Limb (tissue), 2 donors: ENCODE data around the gene PRKG1.
"Not testable (repeated sequence)": the region's sequence is repeated elsewhere in the genome, so short reads cannot be mapped to it uniquely, and the experiment has no call there.

ENCODE experiments used
- DNase-seq, 2 donors: peaks; one replicate each; pipeline ENCODE4 v3.0.0-alpha.2; 2016; ENCODE audit errors: extremely low spot score in 2 of 2

PRKG1 gene

DNA sequence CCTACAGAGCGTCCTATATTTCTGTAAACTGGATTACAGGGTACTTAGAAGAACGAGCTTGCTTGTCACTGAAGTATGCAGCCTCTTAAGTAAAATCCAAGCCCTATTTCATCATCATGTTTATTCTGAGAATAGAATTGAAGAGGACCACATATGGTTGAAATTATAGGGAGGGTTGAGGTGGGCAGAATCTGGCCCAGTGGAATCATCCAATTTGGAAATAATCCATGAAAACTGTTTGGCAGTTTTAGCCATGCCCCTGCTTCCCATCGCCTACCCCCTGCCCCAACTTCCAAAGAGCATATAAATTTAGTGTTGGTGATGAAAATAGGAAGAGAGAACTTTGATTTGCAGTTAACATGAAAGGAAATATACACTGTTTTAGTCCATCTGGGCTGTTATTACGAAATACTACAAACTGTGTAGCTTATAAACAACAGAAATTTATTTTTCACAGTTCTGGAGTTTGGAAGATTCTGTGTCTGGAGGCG is 150.4 kb downstream of the PRKG1 start:
- DNase-seq, result no peak

DNA sequence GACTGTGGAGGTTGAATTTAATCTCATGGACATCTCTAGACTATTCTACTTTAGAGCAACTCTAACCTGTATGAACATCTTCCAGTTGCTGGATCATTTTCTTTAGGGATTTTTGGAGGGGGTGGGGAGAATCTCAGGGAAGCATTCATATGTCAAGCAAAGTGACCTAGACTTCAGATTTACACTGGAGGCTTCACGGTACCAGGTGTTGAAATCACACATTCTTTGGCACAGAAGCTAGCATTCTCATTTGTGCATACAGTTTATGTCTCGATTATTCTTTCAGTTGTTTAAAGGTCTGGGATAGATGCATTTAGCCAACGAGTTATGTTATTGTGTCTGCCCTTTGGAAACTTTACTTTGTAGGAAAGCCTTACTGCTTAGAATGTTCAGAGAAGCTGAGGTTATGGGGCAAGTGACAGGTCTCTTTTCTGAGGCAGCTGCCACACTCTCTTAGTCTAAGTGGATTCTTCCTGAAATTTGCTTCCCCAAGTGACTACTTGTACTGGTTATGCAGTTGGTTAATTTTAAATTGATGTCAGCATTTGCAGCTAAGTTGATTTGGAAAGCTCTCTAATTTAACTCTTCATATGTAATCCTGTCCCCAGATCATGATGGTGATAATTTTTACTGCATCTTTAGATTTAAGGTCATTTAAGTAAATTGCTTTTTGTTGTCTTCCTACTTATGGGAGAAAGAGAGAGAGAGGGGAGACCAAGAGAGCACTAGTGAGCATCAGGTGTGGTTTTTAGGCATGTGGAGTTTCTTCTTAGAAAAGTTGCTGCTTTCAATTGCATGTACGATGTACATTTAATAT is 153.8 kb downstream of the PRKG1 start:
- no peak for DNase-seq

DNA sequence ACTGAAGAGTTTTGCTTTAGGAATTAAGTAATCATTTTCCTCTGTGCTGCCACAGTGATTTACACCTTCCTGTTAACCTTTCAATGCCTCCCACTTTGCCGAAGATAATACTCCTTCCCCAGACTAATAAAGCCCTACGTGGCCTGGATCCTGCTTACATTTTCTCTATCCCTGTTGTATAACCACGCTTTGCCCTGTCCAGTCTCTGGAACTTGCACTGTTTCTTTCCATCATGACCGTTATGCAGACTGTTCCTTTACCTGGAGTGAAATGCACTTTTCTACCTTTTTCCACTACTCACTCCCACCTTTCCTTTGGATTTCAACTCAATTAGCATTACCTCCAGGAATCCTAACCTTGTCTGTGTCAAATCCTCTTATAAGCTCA is 154.4 kb downstream of the PRKG1 start:
- DNase-seq, result no peak

DNA sequence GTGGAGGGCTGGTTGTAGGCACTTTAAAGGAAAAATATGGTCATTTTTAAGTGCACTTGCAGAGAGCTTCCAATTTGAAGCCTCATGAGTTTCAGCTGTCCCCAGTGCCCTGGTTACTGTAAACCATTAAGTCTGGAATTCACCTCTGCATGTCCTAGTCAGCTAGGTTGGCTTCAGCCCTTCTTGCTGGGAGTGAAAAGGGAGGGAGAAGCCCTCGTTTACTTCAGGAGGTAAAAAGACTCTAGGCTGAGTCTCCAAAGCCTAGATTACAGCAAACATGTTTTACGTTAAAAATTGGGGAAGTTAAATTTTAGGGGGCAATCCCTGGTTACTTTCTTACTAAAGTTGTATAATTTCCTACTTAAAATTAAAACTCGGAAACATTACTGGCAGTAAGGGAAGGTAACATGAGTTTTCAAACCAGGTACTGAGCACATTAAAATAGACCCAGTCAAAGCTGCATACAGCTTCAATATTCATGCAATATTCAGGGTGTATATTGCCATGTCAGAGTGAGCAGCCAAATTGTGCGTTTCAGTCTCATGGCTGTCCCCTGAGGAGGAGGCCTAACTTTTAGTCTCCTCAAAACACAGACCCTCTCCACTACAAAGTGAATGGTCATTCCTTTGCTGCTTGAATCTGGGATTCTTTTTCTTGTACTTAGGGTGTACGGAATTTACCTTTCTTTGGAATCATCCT is 156.7 kb downstream of the PRKG1 start:
- DNase-seq, result no peak

DNA sequence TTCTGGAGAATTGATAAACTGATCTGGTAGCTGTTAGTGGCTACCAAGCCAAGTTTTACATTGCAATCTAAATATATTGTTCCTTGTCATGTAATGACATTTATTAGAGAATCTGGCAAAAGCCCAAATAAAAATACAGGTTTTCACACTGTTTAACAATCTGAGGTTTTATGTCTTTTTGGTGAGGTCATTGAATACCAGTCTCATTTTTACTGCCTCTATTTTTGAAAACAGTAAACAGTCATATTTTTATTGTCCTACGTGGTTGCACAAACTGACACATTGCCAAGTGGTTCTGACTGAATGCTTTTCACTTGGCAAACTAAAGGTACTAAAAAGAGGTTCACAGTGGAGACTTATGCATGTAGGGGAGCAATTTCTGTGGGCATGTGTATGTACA is 157.5 kb downstream of the PRKG1 start:
- no peak for DNase-seq

DNA sequence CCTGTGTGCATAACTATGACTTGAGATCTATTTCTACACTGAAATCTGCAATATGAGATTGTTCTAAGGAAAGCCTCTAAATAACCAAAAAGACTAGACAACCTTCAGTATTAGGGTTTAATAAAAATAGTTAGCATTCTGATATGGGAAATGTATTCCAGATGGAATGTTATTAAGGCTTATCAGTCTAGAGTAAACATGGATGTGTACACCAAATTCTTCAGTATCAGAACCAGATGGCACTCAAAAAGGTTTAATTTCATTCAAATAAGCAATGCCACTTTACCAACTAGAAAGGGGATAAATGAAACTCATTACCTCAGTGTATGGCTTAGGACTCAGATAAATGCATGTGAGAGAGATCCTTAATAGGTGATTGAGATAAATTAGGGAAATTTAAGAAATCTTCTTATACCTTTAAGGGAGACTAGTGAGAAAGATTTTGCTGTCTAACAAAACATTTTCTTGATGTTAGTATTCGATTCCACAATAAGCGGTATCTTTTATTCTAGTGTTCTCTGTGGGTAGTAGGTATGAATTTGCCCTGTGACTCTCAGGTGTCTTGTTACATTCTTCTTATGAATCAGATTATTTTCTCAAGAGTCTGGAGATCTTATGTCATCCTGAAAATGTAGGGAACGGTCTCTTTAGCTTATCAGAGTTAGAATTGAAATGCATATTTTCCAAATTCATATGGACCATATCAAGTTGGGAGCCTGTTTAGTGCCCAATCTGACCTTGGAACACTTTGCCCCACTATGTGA is 159.2 kb downstream of the PRKG1 start:
- no peak for DNase-seq

DNA sequence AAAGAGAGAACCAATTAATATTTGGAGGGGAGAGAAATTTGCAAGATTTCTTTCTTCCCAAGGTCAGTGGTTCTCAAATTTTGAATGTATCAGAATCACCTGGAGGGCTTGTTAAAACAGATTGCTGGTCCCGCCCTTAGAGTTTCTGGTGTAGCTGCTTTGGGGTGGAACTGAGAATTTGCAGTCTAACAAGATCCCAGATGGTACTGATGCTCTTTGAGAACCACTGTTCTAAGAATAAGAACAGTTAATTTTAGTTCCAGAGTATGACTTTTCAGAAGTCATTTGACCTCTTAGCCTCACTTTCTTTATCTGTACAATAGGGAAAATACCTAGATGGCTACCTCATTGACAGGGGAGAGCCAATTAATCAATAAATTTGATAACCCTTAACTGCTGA is 161.6 kb downstream of the PRKG1 start:
- DNase-seq, result no peak

DNA sequence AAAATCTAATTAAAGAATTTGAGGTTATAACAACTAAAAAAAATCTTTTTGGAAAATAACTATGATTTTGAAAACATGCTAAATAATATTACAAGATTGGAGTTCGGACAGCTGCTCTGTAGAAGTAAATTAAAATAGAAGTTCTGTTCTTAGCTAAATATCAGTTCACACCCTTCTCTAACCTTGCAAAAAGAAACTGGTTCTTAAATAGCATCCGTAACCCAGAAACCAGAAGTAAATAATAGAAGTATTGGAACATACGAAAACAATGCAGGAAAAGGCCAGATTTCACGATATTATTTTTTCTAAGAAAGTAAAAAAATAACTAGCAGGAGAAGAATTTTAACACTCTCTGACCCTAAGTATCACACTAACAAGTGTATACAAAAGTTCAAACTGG is 164.7 kb downstream of the PRKG1 start:
- no peak for DNase-seq

DNA sequence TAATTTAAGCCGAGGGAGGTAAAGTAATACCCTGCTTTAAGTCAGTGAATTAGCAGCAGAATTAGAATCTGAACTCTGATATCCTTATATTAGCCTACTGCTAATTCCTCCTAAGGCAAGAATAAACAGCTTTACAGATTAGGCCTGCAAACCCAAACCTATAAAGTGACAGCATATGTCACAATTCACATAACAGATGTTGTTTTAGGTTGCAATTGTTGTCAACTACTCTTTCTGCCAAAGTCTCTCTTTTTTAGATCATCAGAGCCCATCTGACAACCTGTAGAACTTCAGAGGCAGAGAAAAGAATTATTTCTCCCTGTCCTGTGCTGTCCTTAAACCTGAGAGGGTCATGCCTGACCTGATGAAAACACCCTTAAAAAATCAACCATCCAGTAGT is 167.2 kb downstream of the PRKG1 start:
- DNase-seq, result no peak

DNA sequence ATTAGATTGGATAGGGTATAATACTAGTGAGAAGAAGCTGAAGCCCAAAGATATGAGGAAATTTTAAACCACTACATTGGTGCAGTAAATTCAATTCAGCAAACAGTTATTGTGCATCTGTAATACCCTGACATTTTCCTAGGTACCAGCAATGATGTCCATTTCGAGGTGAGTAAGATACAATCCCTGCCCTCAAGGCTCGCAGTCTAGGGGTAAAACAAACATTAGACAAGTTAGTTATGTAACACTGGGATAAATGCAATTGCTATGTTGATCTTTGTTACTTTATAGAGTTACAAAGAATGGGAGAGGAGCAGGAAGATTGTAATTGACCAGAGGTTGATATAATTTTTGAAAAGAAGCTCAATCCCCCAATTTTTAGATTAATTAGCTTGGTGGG is 168.1 kb downstream of the PRKG1 start:
- DNase-seq, result no peak

DNA sequence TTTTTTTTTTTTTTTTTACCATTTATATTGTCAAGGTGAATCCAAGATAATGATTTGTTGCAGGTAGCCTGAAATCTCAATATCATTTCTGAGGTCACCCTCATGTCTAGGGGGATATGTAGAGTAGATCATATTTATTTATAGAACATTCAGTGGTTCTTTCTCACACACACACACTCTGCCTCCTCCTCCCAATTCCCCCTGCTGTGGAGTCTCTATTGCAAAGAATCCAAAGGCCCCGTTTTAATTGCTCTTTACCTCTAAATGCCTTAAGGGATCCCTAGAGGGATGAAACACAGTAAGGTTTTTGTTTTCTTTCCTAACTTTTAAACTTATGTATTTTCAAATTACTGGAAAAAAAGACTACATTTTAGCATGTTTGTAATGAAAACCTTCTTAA is 170.0 kb downstream of the PRKG1 start:
- DNase-seq, result no peak

DNA sequence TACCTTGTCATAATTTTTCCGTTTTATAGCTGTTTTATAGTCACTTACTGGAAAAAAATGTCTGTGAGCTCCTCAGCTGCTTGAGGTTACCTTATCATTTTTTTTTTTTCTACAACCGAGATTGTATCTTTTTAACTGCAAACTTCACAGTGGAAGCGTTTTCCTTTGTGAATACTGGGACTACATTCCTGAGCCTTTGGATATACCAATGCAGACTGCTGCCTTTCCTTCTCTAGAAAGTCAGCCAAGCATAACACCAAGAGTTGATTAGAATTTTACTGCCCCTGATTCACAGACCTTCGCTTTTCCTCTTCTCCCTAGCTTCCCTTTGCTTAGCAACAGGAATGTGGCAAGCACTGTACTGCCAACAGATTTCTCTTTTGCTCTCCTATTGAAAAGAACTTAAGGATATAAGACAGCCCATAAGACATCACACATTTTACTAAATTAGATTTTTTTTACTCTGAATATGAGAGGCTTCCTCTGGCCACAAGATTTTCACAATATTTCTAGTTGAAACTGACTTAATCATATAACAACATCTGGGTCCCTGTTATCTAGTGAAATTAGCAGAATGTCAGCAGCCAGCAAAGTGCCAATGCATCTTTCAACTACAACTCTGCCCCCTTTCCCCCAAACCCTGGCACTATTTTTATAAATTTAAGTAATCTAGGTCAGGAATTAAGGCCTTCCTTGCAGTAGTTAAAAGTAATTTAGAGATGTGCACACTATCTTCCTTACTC is 170.6 kb downstream of the PRKG1 start:
- peak in 1 of 2 donors; percentile 40 for DNase-seq

DNA sequence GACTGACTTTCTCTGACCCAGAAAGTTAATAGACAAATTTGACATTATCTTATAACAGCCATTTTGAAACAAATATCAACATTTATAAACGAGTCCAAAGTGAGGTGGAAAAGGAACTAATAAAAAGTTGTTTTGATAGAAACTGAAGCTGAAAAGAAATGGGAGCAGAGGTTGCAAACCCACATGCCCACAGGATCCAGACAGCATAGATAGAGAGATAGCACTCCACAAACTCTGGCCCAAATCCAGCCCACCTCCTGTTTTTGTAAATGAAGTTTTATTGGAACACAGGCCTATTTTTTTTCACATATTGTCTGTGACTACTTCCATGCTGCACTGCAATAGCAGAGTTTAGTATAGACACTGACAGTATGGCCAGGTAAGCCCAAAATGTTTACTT is 171.9 kb downstream of the PRKG1 start:
- no peak for DNase-seq

DNA sequence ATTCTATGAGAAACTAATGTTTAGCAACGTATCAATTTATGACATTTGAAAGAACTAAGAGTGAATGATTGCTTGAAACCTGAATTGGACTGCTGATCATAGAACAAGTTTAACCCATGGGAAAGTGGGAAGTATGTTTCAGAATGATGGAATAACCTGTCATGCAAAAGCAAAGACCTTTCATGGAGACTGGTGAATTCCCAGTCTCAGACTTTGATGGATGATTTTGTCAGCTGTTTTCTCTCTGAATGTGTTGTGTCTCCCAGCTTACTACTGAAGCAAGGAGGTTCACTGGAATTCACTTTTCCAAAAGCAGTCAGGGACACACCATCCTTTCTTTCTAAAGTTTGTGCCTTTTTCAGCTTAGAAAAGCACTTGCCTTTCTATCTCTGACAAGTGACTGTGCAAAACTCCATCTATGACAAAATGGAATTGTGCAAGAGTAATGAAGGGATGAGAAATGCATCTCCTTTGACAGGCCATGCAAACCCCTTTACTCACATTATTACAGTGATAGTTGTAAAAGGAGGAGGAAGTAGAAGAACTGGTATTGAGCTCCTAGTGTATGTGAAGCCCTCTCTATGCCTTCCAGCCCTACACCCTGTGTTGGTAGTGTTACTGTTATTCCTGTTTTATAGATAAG is 176.1 kb downstream of the PRKG1 start:
- no peak for DNase-seq

DNA sequence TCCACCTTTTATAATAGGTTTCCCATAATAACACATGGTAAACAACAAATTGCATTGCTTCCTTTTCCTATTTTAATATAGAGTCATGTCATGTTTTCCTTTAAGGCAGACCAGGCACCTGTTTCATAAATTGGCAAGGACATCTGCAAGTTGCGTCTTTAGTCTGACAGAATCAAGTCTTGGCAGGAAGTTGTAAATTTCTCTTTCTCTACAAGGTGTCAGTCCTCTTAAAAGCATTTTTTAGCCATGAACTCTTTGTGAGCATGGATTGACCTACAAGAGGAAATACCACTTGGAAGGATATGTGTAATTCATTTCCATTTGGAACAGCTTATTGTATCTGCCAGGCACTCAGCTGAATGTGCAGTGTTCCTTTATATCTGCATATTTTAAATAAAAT is 176.8 kb downstream of the PRKG1 start:
- DNase-seq, result no peak

DNA sequence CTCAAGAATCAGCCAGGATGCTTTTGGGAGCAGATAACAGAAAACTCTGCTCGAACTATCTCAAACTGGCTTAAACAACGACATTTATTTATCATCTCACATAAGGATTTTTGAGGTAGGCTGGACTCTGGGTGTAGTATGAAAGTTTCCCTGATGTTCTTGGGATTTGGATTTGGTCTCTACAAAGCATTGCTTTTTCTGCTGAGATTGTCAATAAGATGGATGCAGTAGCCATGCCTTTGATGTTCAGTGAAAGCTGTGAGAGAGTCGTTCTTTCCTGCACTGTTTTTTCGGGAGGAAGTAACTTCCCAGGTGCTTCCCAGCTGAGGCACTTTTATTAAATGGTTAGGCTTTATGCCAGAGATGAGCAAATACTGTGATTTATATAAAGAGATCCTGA is 181.1 kb downstream of the PRKG1 start:
- DNase-seq, result no peak

DNA sequence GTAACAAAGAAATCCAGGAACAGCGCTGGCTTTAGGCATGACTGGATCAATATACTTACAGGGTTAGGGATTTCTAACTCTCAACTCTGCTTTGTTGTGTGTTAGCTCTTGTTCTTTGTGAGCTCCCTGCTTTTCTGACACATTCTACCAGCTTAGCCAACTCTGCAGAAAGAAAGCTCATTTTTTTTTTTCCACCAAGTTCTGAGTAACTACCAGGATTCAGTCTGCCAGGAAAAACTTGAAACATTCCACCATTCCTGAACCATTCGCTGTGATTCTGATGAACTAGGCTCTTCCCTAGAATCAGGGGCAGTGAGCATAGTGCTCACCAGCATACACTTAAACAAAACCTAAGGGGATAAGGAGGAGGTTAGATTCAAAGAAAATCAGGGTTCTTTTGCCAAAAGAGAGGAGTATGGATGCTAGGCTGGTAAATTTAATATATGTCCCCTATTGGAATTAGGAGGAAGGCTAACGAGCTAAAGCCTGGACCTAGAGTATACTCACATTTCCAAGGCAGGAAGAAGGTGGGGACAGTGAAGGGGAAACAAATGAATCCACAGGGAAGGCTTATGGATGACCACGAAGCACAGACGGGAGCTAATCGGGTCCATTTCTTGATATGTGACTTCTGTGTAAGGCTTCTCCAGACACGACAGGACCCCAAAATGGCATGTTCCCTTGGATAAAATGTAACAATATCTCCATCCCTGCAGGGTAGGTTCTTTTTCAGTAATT is 183.4 kb downstream of the PRKG1 start:
- no peak for DNase-seq

DNA sequence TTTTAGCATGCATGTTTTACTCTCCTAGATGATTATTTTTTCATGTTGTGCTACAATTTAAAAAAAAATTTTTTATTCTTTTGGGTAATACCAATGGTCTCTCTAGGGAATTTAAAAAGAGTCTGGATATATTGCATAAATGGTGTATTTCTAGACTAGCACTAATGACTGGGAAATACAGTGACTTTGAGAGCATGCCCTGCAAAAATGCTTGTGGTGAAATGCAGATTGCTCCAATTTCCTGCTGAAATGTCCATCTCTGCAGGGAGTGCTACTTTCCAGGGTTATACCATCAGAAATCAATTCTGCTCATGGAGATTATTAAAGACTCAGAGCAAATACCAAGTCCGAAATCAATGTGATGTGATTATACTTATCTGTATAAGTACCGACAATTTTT is 186.1 kb downstream of the PRKG1 start:
- DNase-seq, result no peak

DNA sequence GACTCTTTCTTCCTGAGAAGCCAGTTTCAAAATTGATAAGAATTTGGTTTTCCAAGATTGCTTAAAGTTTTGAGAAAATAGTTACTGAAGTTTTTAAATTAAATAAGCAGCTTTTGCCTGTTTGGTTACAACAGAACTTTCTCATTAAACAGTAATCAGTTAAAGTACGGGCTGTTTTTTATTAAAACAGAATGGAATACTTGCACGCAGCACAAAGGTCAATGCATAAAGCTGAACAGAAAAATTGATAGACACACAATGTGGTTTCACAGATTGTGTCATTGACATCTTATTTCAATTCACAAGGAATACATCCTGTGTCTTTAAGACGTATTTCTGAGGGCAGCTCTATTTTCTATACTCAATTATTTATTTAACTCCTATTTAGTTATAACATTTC is 192.2 kb downstream of the PRKG1 start:
- no peak for DNase-seq

DNA sequence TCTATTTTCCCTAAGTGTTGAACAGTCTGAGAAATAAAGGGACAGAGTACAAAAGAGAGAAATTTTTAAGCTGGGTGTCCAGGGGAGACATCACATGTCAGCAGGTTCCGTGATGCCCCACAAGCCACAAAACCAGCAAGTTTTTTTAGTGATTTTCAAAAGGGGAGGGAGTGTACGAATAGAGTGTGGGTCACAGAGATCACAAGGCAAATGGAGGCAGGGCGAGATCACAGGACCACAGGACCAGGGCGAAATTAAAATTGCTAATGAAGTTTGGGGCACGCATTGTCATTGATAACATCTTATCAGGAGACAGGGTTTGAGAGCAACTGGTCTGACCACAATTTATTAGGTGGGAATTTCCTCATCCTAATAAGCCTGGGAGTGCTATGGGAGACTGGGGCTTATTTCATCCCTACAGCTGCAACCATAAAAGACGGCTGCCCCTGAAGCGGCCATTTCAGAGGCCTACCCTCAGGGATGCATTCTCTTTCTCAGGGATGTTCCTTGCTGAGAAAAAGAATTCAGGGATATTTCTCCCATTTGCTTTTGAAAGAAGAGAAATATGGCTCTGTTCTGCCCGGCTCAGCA is 193.8 kb downstream of the PRKG1 start:
- DNase-seq, result not testable (repeated sequence)
